Loucy (cell line): ENCODE measurements around the gene LUC7L.

Experiments used
- H2AFZ ChIP-seq: fragments of 200-600 bp; sonication (generic); 2 replicates; pipeline ENCODE4 v1.6.0; 2016; ENCODE audit warnings: antibody characterized with exemption, mild to moderate bottlenecking, low read length, moderate library complexity
- H3F3A ChIP-seq: fragments of 200-600 bp; 2 replicates; pipeline ENCODE4 v1.6.0; 2016; ENCODE audit warnings: antibody characterized with exemption, low read depth, mild to moderate bottlenecking
- H3K27me3 ChIP-seq: fragments of 200-600 bp; sonication (generic); 2 replicates; pipeline ENCODE4 v1.6.1; 2014; ENCODE audit warnings: low read length, mild to moderate bottlenecking; ENCODE audit not compliant: insufficient read depth, poor library complexity, severe bottlenecking
- H3K36me3 ChIP-seq: fragments of 200-600 bp; sonication (generic); 2 replicates; pipeline ENCODE4 v1.6.1; 2016; ENCODE audit warnings: low read length; ENCODE audit not compliant: insufficient read depth
- H3K4me1 ChIP-seq: fragments of 200-600 bp; sonication (generic); 2 replicates; pipeline ENCODE4 v1.5.1; 2014; ENCODE audit warnings: low read length, mild to moderate bottlenecking; ENCODE audit not compliant: insufficient read depth, poor library complexity, severe bottlenecking
- H3K4me2 ChIP-seq: fragments of 200-600 bp; sonication (generic); 2 replicates; pipeline ENCODE4 v1.6.0; 2014; ENCODE audit warnings: antibody characterized with exemption, low read length, low read depth, mild to moderate bottlenecking; ENCODE audit not compliant: poor library complexity, severe bottlenecking
- H3K4me3 ChIP-seq: fragments of 200-600 bp; sonication (generic); 2 replicates; pipeline ENCODE4 v1.5.1; 2014; ENCODE audit warnings: low read length, mild to moderate bottlenecking, mixed read lengths; ENCODE audit not compliant: poor library complexity, severe bottlenecking
- H3K79me2 ChIP-seq: fragments of 200-600 bp; sonication (generic); 2 replicates; pipeline ENCODE4 v1.6.1; 2014; ENCODE audit warnings: low read length; ENCODE audit not compliant: insufficient read depth
- H3K9ac ChIP-seq: fragments of 200-600 bp; sonication (generic); 2 replicates; pipeline ENCODE4 v1.6.0; 2014; ENCODE audit warnings: mild to moderate bottlenecking, low read depth, low read length, moderate library complexity; ENCODE audit not compliant: poor library complexity, severe bottlenecking
- H3K9me2 ChIP-seq: fragments of 200-600 bp; sonication (generic); replicated peaks from 2 replicates; pipeline ENCODE4 v1.6.1; 2016; ENCODE audit warnings: low read depth, low read length, mixed read lengths
- H3K9me3 ChIP-seq: fragments of 200-600 bp; sonication (generic); 2 replicates; pipeline ENCODE4 v1.6.1; 2014; ENCODE audit warnings: mild to moderate bottlenecking, antibody characterized with exemption, low read length, low read depth; ENCODE audit not compliant: insufficient read depth
- H4K20me1 ChIP-seq: fragments of 200-600 bp; sonication (generic); 2 replicates; pipeline ENCODE4 v1.6.0; 2014; ENCODE audit warnings: antibody characterized with exemption, low read length, mild to moderate bottlenecking; ENCODE audit not compliant: insufficient read depth, poor library complexity, severe bottlenecking
- CTCF ChIP-seq: fragments of 200-600 bp; sonication (generic); conservative IDR thresholded peaks from 2 replicates; pipeline ENCODE4 v1.5.1; 2014; ENCODE audit warnings: mild to moderate bottlenecking, antibody characterized with exemption, low read length
- EZH2phosphoT487 ChIP-seq: fragments of 200-600 bp; IDR thresholded peaks from 2 replicates; pipeline ENCODE4 v1.6.1; 2018; ENCODE audit warnings: antibody characterized with exemption, mild to moderate bottlenecking, moderate library complexity, borderline replicate concordance

Gene LUC7L

GRCh38 chr16:228852-229730 lies at the start of gene LUC7L:
Gene LUC7L (minus strand): TSS chr16:229449. CDS start chr16:229339, 110 bp downstream.
- Histone ChIP-seq H3F3A (no peaks in the 10 kb centered on the region), H3K4me2 (peak within 1 kb of the TSS; percentile 88), H3K9me3 (no peaks in the 10 kb centered on the region), H3K27me3 (no peaks in the 10 kb centered on the region), H2AFZ (peak within 1 kb of the TSS; percentile 86; the same call in 1 of the 2 replicates), H3K79me2 (peaks cover 39% of the 10 kb centered on the region), H3K4me3 (peak within 1 kb of the TSS; percentile 98), H3K9ac (peak within 1 kb of the TSS; percentile 92), H3K4me1 (peaks cover 19% of the 10 kb centered on the region), H4K20me1 (peaks cover 32% of the 10 kb centered on the region), H3K9me2 (no peaks in the 10 kb centered on the region), H3K36me3 (peaks cover 5% of the 10 kb centered on the region; the same call in 1 of the 2 replicates)
- TF ChIP-seq EZH2phosphoT487 (no peak), CTCF (no peak)

- Histone ChIP-seq H3K4me2 (peak overlapping the region; percentile 73), H3K36me3 (no peaks in the 10 kb centered on the region), H3K9me2 (no peaks in the 10 kb centered on the region), H4K20me1 (no peaks in the 10 kb centered on the region), H3K4me3 (peak overlapping the region; percentile 43), H3F3A (no peaks in the 10 kb centered on the region; the same call in 1 of the 2 replicates), H3K9me3 (no peaks in the 10 kb centered on the region), H3K9ac (peak overlapping the region; percentile 58), H3K79me2 (no peaks in the 10 kb centered on the region), H3K27me3 (no peaks in the 10 kb centered on the region), H2AFZ (no peak overlapping the region), H3K4me1 (peaks cover 8% of the 10 kb centered on the region)
- no peak for TF ChIP-seq EZH2phosphoT487
- TF ChIP-seq CTCF = no peak
Measured at GRCh38 chr16:278863-279366, 49.7 kb upstream of the LUC7L start.

- no peak overlapping the region for H3K4me3 ChIP-seq
- no peaks in the 10 kb centered on the region for H3K27me3 ChIP-seq
- no peaks in the 10 kb centered on the region for H4K20me1 ChIP-seq
- H3K36me3 ChIP-seq = no peaks in the 10 kb centered on the region
- TF ChIP-seq CTCF (no peak), EZH2phosphoT487 (no peak)
- no peaks in the 10 kb centered on the region for H3K79me2 ChIP-seq
- H2AFZ ChIP-seq = no peak overlapping the region
- no peaks in the 10 kb centered on the region for H3K9me3 ChIP-seq
- no peaks in the 10 kb centered on the region; the same call in 1 of the 2 replicates for H3F3A ChIP-seq
- H3K9me2 ChIP-seq = no peaks in the 10 kb centered on the region
- H3K4me1 ChIP-seq = peaks cover 8% of the 10 kb centered on the region
- H3K4me2 ChIP-seq = no peak overlapping the region
- H3K9ac ChIP-seq = no peak overlapping the region
Measured at GRCh38 chr16:276426-277077, 47.3 kb upstream of the LUC7L start.
